HS-5 (cell line): ENCODE data around the gene USH2A.

ENCODE experiments used
- DNase-seq: peaks from one replicate; pipeline ENCODE4 v3.0.0-alpha.2; 2012; ENCODE audit warnings: low read depth

USH2A gene

GRCh38 chr1:215590779-215591491 is 832.3 kb downstream of the USH2A start:
- no peak for DNase-seq

- no peak for DNase-seq
Measured at GRCh38 chr1:215589650-215590435, 833.4 kb downstream of the USH2A start.

- no peak for DNase-seq
Measured at GRCh38 chr1:215584389-215584788, 838.9 kb downstream of the USH2A start.

GRCh38 chr1:215583185-215583749 is 840.0 kb downstream of the USH2A start:
- DNase-seq = no peak

- no peak for DNase-seq
Measured at GRCh38 chr1:215581896-215582295, 841.4 kb downstream of the USH2A start.
